ENCODE measurements around the gene TXN2. TPM values are rescaled to one million over a fixed set of nuclear protein-coding genes. Genes with fewer than 3 reads are reported as not detected.
A peak's percentile ranks its signal among the peaks of the same experiment; 100 is the strongest.
"Not testable (repeated sequence)": the region's sequence is repeated elsewhere in the genome, so short reads cannot be mapped to it uniquely, and the experiment has no call there.

TXN2 gene
- polyA plus RNA-seq, 5 donors, result 107 to 118 (median 111) TPM

- peak; percentile 56 to 65 for DNase-seq
These were observed 47.9 kb downstream of the TXN2 start for GRCh38 chr22:36433318-36434231.

- no peak for DNase-seq
These were observed 48.7 kb downstream of the TXN2 start for GRCh38 chr22:36432592-36433317.

GRCh38 chr22:36431977-36432376 lies 49.5 kb downstream of the TXN2 start:
- no peak for DNase-seq

GRCh38 chr22:36430863-36431262 lies 50.6 kb downstream of the TXN2 start:
- DNase-seq, result no peak

DNA sequence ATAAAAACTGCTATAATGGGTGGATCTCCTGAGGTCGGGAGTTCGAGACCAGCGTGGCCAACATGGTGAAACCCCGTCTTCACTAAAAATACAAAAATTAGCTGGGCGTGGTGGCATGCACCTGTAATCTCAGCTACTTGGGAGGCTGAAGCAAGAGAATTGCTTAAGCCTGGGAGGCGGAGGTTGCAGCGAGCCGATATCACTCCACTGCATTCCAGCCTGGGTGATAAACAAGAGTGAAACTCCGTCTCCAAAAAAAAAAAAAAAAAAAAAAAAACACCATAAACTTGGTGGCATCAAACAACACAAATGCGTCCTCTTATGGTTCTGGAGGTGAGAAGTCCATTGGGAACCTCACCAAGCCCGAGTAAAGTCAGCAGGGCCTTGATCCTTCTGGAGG lies 53.5 kb downstream of the TXN2 start:
- DNase-seq, result not testable (repeated sequence)

DNA sequence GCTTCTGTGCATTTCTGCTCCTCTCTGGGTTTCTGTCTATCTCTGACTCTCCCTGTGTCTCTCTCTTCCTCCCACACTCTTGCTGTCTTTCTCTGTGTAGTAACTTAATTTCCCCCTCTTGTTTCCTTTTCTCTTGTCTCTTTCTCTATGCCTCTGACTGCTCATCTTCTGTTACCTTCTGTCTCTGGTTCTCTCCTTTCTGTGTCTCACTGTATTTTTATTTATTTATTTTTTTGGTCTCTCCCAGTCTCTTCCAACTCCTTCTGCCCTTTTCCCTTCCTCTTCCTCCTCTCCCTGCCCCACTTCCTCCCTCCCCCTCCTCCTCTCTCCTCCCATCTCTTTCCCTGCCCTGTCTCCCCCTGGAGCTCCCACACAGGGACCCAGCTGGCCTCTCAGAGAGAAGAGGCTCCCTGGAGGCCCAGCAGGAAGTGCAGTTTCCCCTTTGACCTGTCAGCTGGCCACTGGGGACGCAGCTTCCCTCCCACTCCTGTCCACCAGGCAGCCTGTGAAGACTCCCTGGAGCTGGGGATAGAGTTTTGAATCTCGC lies 55.4 kb downstream of the TXN2 start:
- peak; percentile 44 to 45 for DNase-seq

DNA sequence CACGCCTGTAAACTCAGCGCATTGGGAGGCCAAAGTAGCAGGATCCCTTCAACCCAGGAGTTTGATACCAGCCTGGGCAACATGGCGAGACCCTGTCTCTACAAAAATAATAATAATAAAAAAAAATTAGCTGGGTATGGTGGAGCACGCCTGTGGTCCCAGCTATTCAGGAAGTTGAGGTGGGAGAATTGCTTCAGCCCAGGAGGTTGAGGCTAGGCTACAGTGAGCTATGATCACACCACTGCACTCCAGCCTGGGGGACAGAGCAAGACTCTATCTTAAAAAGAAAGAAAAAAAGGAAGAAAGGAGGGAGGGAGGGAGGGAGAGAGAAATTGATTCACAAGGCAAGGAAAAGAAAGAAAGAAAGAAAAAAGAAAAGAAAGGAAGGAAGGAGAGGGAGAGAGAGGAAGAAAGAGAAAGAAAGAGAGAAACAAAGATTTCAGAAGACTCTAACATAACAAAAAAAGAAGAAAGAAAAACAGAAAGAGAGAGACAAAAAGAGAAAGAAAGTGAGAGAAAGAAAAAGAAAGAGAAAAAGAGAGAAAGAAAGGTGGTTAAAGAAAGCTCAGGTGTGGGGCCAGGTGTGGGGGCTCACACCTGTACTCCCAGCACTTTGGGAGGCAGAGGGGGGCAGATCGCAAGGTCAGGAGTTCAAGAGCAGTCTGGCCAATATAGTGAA lies 56.4 kb downstream of the TXN2 start:
- DNase-seq, result no peak

- not testable (repeated sequence) for DNase-seq
These were observed 57.0 kb downstream of the TXN2 start for GRCh38 chr22:36424466-36424865.

- DNase-seq, result no peak
These were observed 57.7 kb downstream of the TXN2 start for GRCh38 chr22:36423461-36424404.

GRCh38 chr22:36422287-36423014 lies 59.0 kb downstream of the TXN2 start:
- no peak for DNase-seq

DNA sequence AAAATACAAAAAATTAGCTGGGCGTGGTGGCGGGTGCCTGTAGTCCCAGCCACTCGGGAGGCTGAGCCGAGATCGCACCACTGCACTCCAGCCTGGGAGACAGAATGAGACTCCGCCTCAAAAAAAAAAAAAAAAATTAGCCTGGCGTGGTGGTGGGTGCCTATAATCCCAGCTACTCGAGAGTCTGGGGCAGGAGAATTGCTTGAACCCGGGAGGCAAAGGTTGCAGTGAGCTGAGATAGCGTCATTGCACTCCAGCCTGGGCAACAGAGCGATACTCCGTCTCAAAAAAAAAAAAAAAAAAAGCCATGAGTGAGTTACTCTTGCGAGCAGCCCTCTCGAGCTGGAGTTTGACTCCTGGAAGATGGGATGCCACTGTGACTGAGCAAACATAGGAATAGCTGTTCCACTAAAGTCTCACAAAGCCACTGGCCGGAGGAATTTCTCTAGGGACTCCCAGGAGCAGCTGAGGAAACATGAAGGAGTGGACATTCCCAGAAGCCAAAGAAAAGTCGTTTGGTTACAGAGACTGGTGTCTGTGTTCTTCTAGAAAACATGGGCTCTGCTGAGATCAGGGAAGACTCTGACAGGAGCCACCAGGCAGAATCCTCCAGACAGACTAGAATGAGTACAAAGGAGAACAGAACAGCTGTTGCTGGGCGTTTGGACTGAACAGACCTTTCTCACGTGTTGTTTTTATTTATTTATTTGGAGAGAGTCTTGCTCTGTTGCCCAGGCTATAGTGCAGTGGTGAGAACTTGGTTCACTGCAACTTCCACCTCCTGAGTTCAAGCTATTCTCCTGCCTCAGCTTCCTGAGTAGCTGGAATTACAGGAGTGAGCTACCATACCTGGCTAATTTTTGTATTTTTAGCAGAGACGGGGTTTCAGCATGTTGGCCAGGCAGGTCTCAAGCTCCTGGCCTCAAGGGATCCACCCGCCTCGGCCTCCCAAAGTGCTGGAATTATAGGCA lies 61.2 kb downstream of the TXN2 start:
- no peak for DNase-seq

DNA sequence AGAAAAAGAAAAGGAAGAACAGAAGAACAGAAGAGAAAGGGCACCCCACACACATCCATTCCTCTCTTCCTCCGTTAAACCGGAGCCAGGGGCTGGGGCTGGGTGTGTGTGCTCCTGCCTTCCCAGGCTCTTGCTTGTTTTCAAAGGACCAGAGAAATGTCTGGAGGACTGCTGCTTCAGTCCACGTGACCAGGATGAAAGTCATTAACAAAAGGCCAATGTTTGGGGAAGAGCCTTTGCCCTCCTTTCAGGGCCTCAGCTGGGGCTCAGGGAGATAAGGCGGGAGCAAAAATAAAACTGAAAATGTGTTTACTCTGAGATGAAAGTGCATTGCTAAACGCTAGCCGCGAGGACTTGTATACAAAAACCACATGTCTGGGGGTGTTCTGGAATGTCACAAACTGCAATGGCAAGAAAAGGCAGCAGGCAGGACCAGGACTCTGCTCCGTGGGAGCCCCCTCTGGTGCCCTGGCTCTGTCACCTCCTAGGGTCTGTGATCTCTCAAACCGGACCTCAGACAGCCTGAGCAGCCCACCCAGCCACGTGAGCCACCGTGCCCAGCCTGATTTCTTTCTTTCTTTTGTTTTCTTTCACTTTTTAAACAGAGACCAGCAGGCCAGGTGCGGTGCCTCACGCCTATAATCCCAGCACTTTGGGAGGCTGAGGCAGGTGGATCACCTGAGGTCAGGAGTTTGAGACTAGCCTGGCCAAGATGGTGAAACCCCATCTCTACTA lies 62.1 kb downstream of the TXN2 start:
- peak; percentile 65 to 80 for DNase-seq

GRCh38 chr22:36417281-36417686 lies 64.2 kb downstream of the TXN2 start:
- no peak for DNase-seq

Other genes with a start within 250 kb of the TXN2 start
- gene APOL2, start 242.1 kb downstream of the TXN2 start, polyA plus RNA-seq (ENCODE audit: insufficient read depth in 1 of 5, insufficient read length in 5 of 5, low replicate concordance in 1 of 5), result 10 to 100 TPM; 28.9 to 32.7 (median 29.9) TPM
- gene APOL1, start 228.5 kb downstream of the TXN2 start, polyA plus RNA-seq (ENCODE audit: insufficient read depth in 1 of 5, insufficient read length in 5 of 5, low replicate concordance in 1 of 5), result 10 to 100 TPM in 3 of 5 donors, 1 to 10 TPM in 2; 8.2 to 16.7 (median 11.3) TPM
- gene MYH9, start 93.7 kb downstream of the TXN2 start, polyA plus RNA-seq (ENCODE audit: insufficient read depth in 1 of 5, insufficient read length in 5 of 5, low replicate concordance in 1 of 5), result 100 to 1,000 TPM; 171 to 285 (median 216) TPM
- gene FOXRED2, start 25.4 kb upstream of the TXN2 start, polyA plus RNA-seq (ENCODE audit: insufficient read depth in 1 of 5, insufficient read length in 5 of 5, low replicate concordance in 1 of 5), result 10 to 100 TPM; 15.5 to 23.4 (median 18.5) TPM
- gene EIF3D, start 47.5 kb upstream of the TXN2 start, polyA plus RNA-seq (ENCODE audit: insufficient read depth in 1 of 5, insufficient read length in 5 of 5, low replicate concordance in 1 of 5), result 100 to 1,000 TPM; 233 to 291 (median 263) TPM
- not detected for gene CACNG2, start 222.1 kb upstream of the TXN2 start, polyA plus RNA-seq (ENCODE audit: insufficient read depth in 1 of 5, insufficient read length in 5 of 5, low replicate concordance in 1 of 5)

Measured in right lung (tissue), 5 donors.